Right lobe of liver (tissue), 4 donors: ENCODE measurements around the gene PDIA5.

ENCODE experiments used
- POLR2A ChIP-seq: fragments of 450-650 bp; IDR thresholded peaks from one replicate; pipeline ENCODE4 v1.6.1; 2017; ENCODE audit warnings: antibody characterized with exemption, mild to moderate bottlenecking
- TF ChIP-seq, protein P1 (sequence below), 4 donors: fragments of 200-600 bp in 3 of 4; fragments of 450-650 bp in 1 of 4; IDR thresholded peaks; one replicate each; pipeline versions ENCODE4 v1.5.1 to v1.8.0; 2016 to 2022; ENCODE audit warnings: antibody characterized with exemption in 4 of 4, mild to moderate bottlenecking in 2 of 4
- donor health status: DM: no; HTN: no; CAD: no.
- donor health status: DM: no; HTN: no; CAD: no.
- donor health status: DM: no; HTN: yes; CAD: no.

DNA sequence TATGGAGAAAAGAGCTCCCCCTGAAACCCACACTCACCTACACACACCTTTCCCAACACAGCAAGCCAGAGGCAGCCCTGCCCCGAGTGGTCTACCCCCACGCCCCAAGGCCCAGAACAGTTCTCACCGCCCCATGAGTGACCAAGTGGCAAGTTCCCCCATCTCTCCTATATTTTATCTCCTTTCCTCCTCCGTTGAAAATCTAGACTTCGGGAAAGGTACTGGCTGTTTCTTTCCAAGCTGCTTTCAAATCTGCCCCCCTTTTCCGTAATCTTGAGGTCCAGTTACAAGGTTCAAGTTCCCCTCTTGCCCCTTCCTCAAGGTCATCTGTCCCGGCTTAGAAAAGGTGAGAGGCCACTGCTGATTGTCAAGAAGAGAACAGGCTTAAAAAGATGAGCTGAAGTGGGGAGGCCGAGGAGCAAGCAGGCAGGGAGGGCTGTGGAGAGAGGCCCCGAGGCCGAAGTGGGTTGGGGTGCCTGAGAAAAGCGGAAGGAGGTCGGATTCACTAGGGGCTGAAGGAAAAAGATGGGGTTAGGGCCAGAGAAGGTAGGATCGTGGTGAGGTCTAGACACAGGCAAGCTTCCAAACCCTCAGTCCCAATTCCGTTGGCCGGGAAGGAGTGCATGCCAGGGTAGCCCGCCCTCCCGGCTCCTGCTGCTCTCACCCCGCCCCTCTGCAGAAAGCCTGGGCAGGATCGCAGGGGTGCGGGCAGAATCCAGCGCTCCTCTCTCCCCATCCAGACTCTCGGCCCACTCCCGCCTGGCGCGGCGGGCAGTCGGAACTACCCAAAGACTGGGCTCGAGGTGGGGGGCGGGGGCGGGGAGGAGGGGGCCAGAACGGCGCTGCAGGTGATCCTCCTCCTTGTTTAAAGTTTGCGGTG lies 40.9 kb upstream of the PDIA5 start:
- TF ChIP-seq, protein P1, sequence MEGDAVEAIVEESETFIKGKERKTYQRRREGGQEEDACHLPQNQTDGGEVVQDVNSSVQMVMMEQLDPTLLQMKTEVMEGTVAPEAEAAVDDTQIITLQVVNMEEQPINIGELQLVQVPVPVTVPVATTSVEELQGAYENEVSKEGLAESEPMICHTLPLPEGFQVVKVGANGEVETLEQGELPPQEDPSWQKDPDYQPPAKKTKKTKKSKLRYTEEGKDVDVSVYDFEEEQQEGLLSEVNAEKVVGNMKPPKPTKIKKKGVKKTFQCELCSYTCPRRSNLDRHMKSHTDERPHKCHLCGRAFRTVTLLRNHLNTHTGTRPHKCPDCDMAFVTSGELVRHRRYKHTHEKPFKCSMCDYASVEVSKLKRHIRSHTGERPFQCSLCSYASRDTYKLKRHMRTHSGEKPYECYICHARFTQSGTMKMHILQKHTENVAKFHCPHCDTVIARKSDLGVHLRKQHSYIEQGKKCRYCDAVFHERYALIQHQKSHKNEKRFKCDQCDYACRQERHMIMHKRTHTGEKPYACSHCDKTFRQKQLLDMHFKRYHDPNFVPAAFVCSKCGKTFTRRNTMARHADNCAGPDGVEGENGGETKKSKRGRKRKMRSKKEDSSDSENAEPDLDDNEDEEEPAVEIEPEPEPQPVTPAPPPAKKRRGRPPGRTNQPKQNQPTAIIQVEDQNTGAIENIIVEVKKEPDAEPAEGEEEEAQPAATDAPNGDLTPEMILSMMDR (IDR thresholded peaks at IDR 0.05) = no peak
- TF ChIP-seq POLR2A = no peak
